ENCODE results near the gene TGM3. TPM values are rescaled to one million over a fixed set of nuclear protein-coding genes. Genes with fewer than 3 reads are reported as not detected.

The TGM3 gene
- total and polyA plus RNA-seq, 2 experiments from 2014 or later = 0.08 TPM; not detected in 1

- TF ChIP-seq ETS1 (IDR thresholded peaks at IDR 0.05) = no peak
Observed at GRCh38 chr20:2246069-2246491, 49.7 kb upstream of the TGM3 start (continued).

GRCh38 chr20:2248837-2249236, 47.0 kb upstream of the TGM3 start:
- Mint-ChIP-seq H3K27me3 (ENCODE audit: insufficient read depth, low read depth, poor library complexity) (peaks cover 2% of the 10 kb centered on the region), H3K4me1 (peaks cover 43% of the 10 kb centered on the region), H3K36me3 (ENCODE audit: low read depth) (no peaks in the 10 kb centered on the region), H3K9me3 (no peaks in the 10 kb centered on the region), H3K4me3 (no peak overlapping the region), H3K27ac (no peak overlapping the region)
- DNase-seq (ENCODE audit: low spot score) (no peak), ATAC-seq (no peak)
- H3F3A ChIP-seq (replicated peaks; ENCODE audit: low read depth) = no peaks in the 10 kb centered on the region
- H3K4me3 ChIP-seq = no peak overlapping the region
- H4K20me1 ChIP-seq (replicated peaks; ENCODE audit: insufficient read depth) = no peaks in the 10 kb centered on the region
- peaks cover 38% of the 10 kb centered on the region for H3K4me1 ChIP-seq (ENCODE audit: insufficient read depth)
- no peaks in the 10 kb centered on the region for H3K27me3 ChIP-seq (ENCODE audit: insufficient read depth)
- no peaks in the 10 kb centered on the region for H3K79me2 ChIP-seq (replicated peaks; ENCODE audit: insufficient read depth)
- H3K9me2 ChIP-seq (ENCODE audit: insufficient read depth) = no peaks in the 10 kb centered on the region
- H3K4me2 ChIP-seq = no peak overlapping the region
- no peaks in the 10 kb centered on the region for H3K36me3 ChIP-seq (ENCODE audit: insufficient read depth)
- no peak overlapping the region for H2AFZ ChIP-seq
- H3K27ac ChIP-seq (ENCODE audit: low read depth) = no peak overlapping the region
- TF ChIP-seq ZNF114 (CRISPR knock-in tag; IDR thresholded peaks at IDR 0.05) = no peak
- TF ChIP-seq CTCF (conservative IDR thresholded peaks at IDR 0.05; ENCODE audit: low read depth in 2 of 2) = no peak
- no peak for TF ChIP-seq REST (IDR thresholded peaks at IDR 0.05; ENCODE audit: unreplicated experiment)
- TF ChIP-seq ZNF331 (CRISPR knock-in tag; IDR thresholded peaks at IDR 0.05; ENCODE audit: low read depth) = no peak
- TF ChIP-seq EZH2phosphoT487 (IDR thresholded peaks at IDR 0.05; ENCODE audit: unreplicated experiment) = no peak
- TF ChIP-seq STAT1 (IDR thresholded peaks at IDR 0.05; ENCODE audit: unreplicated experiment) = no peak
- TF ChIP-seq NANOG (IDR thresholded peaks at IDR 0.05; ENCODE audit: borderline replicate concordance) = no peak
- TF ChIP-seq CREB1 (CRISPR knock-in tag; IDR thresholded peaks at IDR 0.05; ENCODE audit: low read depth) = no peak
- no peak for TF ChIP-seq JUNB (IDR thresholded peaks at IDR 0.05; ENCODE audit: unreplicated experiment)
- TF ChIP-seq POLR2AphosphoS5 (IDR thresholded peaks at IDR 0.05; ENCODE audit: low read depth) = no peak
- no peak for TF ChIP-seq ZNF462 (CRISPR knock-in tag; IDR thresholded peaks at IDR 0.05)
- TF ChIP-seq EZH2 (IDR thresholded peaks at IDR 0.05; ENCODE audit: low read depth, unreplicated experiment) = no peak
